Measurements from ENCODE around the gene FSIP1. TPM values are rescaled to one million over a fixed set of nuclear protein-coding genes. Genes with fewer than 3 reads are reported as not detected.

Gene FSIP1
- total RNA-seq, 6 experiments from 2014 or later, result 0.07 to 0.74 (median 0.35) TPM; not detected in 1

GRCh38 chr15:39669241-39669640 lies 113.4 kb downstream of the FSIP1 start:
- Histone ChIP-seq H3K36me3 (no peaks in the 10 kb centered on the region), H3K4me1 (peaks cover 0 to 7% (median 2%) of the 10 kb centered on the region in 4 donors), H3K27me3 (no peaks in the 10 kb centered on the region), H3K9me3 (no peaks in the 10 kb centered on the region), H3K4me3 (no peak overlapping the region), H3K27ac (no peak overlapping the region)
- ATAC-seq (no peak), DNase-seq (no peak)
- TF ChIP-seq POLR2A (IDR thresholded peaks at IDR 0.05), result no peak
- TF ChIP-seq CTCF (IDR thresholded peaks at IDR 0.05), result no peak
- 14% methylated on average over 1 of the region's 1 CpG for WGBS (ENCODE audit: insufficient coverage, low coverage, low lambda C conversion rate, missing lambda C conversion rate)
- intact Hi-C loops (cut with DNase I), result no loop called here

GRCh38 chr15:39668457-39668856 lies 114.2 kb downstream of the FSIP1 start:
- Histone ChIP-seq H3K9me3 (no peaks in the 10 kb centered on the region), H3K4me3 (no peak overlapping the region), H3K27me3 (no peaks in the 10 kb centered on the region), H3K27ac (no peak overlapping the region), H3K4me1 (peaks cover 0 to 7% (median 2%) of the 10 kb centered on the region in 4 donors), H3K36me3 (no peaks in the 10 kb centered on the region)
- WGBS (ENCODE audit: insufficient coverage, low coverage, low lambda C conversion rate, missing lambda C conversion rate), result 48% methylated on average over 4 of the region's 4 CpGs
- intact Hi-C loops (cut with DNase I), result no loop called here
- TF ChIP-seq POLR2A (IDR thresholded peaks at IDR 0.05), result no peak
- TF ChIP-seq CTCF (IDR thresholded peaks at IDR 0.05), result no peak
- DNase-seq (no peak), ATAC-seq (peak in 3 of 4 donors; percentile 86 to 92 (median 89))

DNA sequence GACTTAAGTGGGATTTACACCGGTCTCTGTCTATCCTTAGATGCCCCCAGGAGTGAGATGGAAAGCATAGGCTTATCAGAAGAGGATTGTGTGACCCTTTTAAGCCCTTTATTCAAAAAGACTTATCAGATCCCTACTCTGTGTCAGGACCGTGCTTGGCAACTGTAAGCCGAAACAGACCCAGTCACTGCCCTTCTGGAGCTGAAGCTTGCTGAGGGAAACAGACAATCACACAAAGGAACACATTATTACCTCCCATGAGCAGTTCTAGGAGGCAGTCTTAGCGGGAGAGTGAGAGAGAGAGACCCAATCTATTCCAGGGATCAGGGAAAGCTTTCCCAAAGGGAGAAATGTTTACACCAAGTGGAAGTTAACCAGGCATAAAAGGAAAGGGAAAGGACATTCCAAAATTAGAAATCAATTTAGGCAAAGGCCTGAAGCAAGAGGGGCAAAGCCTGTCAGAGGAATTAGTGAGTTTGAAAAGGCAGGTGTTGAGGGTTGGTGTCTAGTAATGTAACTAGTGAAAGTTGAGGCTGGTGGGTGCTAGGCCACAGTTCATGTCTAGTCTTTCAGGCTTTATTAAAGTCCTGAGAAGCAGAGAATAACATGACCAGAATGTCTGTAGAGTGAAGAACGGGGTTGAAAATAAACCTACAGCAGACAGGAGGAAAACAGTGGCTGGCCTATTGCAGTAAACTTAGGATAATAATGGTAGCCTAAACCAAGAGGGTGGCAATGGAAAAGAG lies 115.1 kb downstream of the FSIP1 start:
- Histone ChIP-seq H3K9me3 (no peaks in the 10 kb centered on the region), H3K27me3 (no peaks in the 10 kb centered on the region), H3K4me3 (no peak overlapping the region), H3K4me1 (peaks cover 0 to 7% (median 2%) of the 10 kb centered on the region in 4 donors), H3K27ac (no peak overlapping the region), H3K36me3 (no peaks in the 10 kb centered on the region)
- DNase-seq, result no peak
- TF ChIP-seq CTCF (IDR thresholded peaks at IDR 0.05), result no peak
- no peak for TF ChIP-seq POLR2A (IDR thresholded peaks at IDR 0.05)
- ATAC-seq, result no peak
- intact Hi-C loops (cut with DNase I), result no loop called here
- WGBS (ENCODE audit: insufficient coverage, low coverage, low lambda C conversion rate, missing lambda C conversion rate), result 69% methylated on average over 5 of the region's 5 CpGs

DNA sequence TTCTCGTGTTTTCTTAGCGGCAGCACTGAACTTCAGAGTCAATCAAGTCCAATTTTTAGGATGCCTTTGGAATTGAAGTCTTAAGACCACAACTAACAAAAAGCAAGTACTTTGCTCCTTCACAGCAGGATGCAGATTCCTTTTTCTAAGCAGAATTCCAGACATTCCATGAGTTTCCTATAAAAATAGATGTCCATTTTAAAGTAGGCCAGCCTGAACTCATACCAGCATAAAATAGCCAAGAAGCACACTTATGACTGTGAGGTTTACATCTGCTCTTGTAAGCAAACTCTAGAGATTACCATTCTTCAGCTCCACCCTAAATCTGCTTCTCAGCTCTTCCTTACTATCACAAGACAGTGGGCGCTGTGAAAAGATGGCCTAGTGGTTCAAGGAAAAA lies 116.0 kb downstream of the FSIP1 start:
- peaks cover 0 to 7% (median 2%) of the 10 kb centered on the region in 4 donors for H3K4me1 ChIP-seq
- H3K4me3 ChIP-seq, result no peak overlapping the region
- DNase-seq (no peak), ATAC-seq (no peak)
- TF ChIP-seq CTCF (IDR thresholded peaks at IDR 0.05) (no peak), POLR2A (IDR thresholded peaks at IDR 0.05) (no peak)
- H3K9me3 ChIP-seq, result no peaks in the 10 kb centered on the region
- no peak overlapping the region for H3K27ac ChIP-seq
- H3K36me3 ChIP-seq, result no peaks in the 10 kb centered on the region
- H3K27me3 ChIP-seq, result no peaks in the 10 kb centered on the region
- intact Hi-C loops (cut with DNase I), result no loop called here
- WGBS (ENCODE audit: insufficient coverage, low coverage, low lambda C conversion rate, missing lambda C conversion rate), result 92% methylated on average over 3 of the region's 3 CpGs
